ENCODE results near the gene DCHS2.

Gene DCHS2

GRCh38 chr4:154444958-154445357 is 46.6 kb downstream of the DCHS2 start:
- no peak for DNase-seq

GRCh38 chr4:154441982-154442381 is 49.6 kb downstream of the DCHS2 start:
- no peak for DNase-seq

DNA sequence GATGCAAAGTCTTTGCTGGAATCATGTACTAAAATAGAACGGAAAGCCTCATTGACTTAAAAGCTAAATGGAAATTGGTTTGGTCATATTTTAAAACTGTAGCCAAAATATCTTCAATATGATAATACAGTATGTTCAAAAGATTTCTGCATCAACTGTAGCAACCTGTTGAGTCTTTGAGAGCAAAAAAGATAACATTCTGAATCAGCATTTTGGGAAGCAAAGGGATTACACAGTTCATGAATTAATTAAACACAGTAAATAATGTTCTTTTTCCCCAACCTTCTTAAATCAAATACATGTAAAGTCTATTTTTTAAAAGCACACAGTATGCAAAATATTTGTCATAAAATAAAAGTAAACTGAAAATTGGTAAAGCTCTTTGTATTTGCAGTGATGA is 50.5 kb downstream of the DCHS2 start:
- no peak for DNase-seq

DNA sequence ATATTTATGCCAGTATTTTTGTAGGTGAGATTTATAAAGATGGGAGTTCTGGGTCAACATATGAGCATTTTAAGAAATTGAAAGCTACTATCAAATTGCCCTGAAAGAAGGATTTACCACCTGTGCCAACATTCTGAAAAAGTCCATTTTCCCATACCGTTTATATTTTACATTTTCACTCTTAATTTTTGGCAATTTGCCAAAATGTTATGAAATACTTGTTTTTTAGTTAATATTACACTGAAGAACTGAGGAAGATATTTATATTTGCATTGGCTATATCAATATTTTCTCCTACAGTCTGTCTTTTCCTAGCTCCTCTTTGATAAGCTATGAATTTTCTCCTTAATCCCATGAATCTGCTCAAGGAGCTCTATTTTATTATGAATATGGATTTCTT is 52.4 kb downstream of the DCHS2 start:
- DNase-seq, result no peak

DNA sequence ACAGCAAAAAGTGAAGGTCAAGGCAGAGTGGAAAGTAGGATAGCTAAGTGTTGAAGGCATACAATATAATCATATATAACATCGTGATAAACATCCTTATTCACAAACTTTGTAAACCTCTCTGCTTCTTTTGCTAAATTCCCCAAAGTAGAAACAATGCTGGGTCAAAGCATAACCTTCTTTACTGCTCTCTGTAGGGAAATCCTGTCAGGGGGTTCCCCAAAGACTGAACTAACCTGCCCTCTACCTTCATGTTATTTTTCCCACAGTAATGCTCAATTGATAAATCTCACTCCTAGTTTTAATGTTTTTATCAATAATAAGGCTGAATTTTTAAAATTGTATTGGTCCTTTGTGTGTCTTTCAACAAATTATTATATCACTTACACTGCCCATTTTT is 55.7 kb downstream of the DCHS2 start:
- no peak for DNase-seq

DNA sequence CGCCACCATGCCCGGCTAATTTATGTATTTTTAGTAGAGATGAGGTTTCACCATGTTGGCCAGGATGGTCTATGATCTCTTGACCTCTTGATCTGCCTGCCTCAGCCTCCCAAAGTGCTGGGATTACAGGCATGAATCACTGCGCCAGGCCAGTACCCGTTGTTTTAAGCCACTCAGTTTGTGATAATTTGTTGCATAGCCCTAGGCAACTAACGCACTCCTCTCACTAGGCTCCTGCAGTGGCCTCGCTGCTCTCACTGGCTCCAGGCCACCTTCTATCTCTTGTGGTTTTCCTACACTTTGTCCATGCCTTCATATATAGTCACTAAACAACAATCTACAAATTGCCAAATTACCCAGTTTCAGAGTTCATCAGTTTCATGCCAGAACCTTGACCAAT is 58.1 kb downstream of the DCHS2 start:
- DNase-seq, result no peak

- DNase-seq, result no peak
Observed at GRCh38 chr4:154429176-154429575, 62.4 kb downstream of the DCHS2 start.

DNA sequence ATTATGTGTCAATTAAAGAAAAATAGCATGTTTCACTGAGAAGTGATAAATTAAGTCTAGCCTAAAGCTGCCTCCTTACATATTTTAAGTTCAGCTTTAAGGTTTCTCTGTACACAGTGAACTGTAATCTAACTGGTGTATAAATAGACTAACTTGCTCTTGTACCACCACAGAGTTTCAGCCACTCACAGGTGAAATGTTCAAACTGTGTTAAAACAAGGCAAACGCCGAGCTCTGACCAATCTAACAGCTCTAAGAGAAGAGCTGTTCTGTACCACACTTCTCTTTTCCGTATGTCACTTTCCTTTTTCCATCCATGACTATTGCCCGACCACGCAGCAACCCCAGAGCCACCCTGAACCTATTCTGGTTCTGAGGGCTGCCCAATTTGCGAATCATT is 64.5 kb downstream of the DCHS2 start:
- no peak for DNase-seq

DNA sequence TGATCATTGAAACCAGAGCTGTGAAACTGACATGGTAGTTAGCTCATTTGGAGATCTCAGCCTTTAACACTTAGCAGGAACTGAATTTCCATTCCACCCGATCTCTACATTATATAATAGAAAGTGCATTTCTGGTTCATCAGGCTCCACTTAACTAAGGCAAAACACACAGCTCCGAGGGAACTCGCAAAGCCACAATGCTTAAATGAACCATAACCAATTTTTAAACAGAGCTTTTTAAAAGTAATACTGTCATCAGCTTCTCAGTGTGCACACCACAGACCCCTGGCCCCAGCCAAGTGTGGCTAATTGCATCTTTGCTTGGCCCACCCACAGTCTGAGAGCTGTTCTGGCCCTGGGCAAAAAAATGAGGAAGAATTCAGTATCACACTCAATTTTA is 66.1 kb downstream of the DCHS2 start:
- DNase-seq, result no peak

DNA sequence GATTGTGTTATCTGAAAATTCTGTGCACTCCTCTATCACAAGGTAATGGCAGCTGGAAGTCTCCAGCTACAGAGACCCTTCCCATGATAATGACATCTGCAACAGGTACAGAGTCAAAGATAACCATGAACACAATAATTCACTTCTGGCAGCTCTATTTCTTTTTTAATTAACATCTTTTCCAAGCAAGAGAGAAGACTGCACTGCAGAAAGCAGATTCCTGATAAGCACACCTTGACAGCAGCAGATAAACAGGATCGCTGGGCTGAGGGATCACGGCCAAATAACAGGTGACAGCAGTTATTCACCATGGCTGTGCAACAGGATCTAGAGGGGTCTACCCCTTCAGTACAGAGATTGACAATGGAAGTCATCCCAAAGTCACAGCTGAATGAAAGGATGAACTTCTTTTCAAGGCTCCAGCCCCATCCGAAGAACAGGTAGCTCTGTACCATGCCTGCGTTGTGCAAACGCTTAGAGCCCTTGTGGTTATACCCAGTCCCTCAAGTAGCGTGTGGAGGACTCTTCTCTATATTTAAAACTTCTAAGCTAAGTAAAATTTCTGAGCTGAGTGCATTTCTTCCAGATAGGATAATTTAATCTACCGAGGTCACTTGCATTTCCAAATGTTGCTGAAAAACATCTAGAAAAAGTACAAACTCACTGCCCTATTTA is 66.7 kb downstream of the DCHS2 start:
- no peak for DNase-seq

DNA sequence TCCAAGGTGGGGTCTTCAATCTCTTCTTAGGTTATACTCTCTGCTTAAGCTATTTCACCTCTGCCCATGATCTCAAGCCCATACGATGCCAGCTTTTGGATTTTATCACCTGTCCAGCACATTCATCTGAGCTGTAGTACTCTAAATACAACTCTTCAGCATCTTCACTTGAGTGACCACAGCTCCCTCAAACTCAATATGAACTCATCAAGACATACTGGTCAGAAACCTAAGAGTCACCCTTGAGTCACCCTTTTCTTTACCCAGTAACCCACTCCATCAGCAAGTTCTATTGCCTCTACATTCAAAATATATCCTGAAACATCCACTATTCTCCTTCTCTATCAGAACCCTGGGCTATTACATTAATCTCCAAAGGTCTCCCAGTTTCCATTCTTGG is 69.4 kb downstream of the DCHS2 start:
- DNase-seq, result no peak

GRCh38 chr4:154421618-154422017 is 70.0 kb downstream of the DCHS2 start:
- DNase-seq, result no peak

GRCh38 chr4:154417373-154417673 is 74.3 kb downstream of the DCHS2 start:
- DNase-seq, result no peak

DNA sequence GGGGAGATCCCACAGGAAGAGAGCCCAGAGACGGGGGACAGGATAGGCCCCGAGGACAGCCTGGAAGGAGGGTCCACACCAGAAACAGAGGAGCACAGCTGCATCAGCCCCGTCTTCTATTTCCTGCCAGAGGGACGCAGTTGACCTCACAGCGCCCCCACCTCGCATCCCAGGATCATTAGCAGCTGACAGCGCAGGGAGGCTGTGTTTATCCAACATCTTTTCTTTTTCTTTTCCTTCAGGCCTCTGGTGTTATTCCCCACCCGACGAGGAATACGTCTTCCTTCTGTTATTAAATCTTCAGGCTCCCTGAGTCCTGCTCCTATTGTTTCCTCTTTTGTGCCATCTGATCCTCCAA is 75.4 kb downstream of the DCHS2 start:
- DNase-seq, result no peak

DNA sequence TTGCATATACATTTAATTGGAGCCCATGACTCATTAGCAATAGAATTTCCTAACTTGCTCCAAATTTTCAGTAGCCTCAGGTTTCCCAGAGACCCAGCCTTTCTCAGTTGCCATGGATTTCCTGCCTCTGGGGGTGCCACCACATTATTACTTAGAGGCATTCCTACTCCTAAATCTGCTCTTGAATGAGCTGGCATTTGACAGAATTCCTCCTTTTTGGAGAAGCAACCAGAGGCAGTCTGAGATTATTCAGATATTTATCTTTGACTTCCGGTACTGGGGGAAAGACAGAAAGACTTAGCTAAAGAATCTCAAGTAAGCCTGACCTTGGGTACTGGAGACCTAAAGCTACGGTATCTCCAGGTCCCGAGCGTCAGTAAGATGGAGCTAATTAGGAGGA is 76.3 kb downstream of the DCHS2 start:
- no peak for DNase-seq

- no peak for DNase-seq
Observed at GRCh38 chr4:154414796-154415195, 76.8 kb downstream of the DCHS2 start.

GRCh38 chr4:154414371-154414770 is 77.2 kb downstream of the DCHS2 start:
- DNase-seq, result no peak

- no peak for DNase-seq
Observed at GRCh38 chr4:154407443-154407842, 84.2 kb downstream of the DCHS2 start.

GRCh38 chr4:154406018-154406795 is 85.4 kb downstream of the DCHS2 start:
- no peak for DNase-seq

DNA sequence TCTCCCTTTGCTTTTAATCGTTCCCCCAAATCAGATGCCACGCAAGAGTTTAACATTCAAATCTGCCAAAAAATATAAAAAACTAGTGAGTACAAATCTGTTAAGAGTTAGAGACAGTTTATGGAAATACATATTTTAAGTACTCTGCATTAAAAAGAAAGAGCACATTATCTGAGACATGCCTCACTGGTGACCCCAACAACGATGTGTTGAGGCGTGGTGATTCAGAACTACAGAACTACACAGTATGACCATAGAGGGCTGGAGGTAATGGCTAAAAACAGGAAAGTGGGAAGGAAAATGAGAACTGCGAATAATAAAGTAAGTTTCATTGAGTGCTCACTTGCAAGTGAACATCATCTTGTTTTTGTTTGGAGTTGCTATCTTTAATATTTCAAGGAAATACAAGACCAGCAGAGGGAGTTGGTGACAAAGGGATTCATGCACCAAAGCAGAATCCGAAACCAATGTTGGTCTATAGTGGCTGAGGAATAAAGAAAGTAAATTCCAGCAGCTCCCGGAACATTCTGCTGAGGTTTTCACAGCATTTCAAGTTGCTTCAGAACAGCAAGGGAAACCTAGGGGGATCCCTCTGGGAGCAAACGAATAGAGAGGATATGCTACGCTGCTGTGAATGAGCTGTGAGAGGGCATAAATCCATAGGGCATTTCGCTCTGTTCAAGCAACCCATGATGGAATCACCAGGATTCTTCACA is 92.2 kb downstream of the DCHS2 start:
- DNase-seq, result peak; percentile 1 to 50

DNA sequence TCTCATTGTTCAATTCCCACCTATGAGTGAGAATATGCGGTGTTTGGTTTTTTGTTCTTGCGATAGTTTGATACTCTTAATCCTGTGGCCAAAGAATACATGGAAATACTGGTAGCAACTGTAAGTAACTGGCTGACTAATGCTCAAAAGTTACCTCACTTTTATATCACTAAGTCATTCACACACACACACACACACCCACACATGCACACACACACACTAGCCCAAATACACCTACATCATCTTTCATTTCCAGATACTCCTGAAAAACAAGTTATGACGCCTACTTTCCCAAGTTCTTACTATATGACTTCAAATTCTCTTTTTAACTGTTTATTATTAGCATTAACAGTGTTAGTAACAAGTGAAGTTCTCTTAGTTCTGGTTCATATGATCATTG is 101.3 kb downstream of the DCHS2 start:
- DNase-seq, result no peak

DNA sequence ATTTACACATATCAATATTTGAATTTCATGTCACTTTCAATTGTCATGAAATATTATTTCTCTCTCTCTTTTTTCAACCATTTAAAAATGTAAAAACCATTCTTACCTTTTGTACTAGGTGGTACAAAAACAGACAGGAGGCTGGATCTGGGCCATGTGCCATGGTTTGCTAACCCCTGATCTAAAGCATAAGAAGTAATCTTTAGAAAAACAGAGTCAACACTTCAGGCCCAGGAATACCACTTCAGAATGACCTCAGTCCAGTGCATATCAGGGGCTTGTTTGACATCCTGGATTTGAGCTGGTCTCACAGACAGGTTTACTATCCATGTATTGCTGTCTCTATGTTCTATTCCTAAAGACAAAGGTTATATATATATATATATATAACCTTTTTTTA is 102.5 kb downstream of the DCHS2 start:
- DNase-seq, result no peak

GRCh38 chr4:154384012-154384411 is 107.6 kb downstream of the DCHS2 start:
- DNase-seq, result no peak

- DNase-seq, result no peak
Observed at GRCh38 chr4:154376486-154376885, 115.1 kb downstream of the DCHS2 start.

All from SW 1271 (cell line).